MM.1S (cell line): ENCODE measurements around the gene ZYG11A.

ENCODE experiments used
- EZH2phosphoT487 ChIP-seq: fragments of 300-600 bp; sonication (generic); IDR thresholded peaks from 2 replicates; pipeline ENCODE4 v1.6.1; 2018; ENCODE audit warnings: antibody characterized with exemption, low read length
- TF ChIP-seq, protein P1 (sequence below): fragments of 300-600 bp; sonication (generic); IDR thresholded peaks from 2 replicates; pipeline ENCODE4 v1.5.1; 2016; ENCODE audit warnings: antibody characterized with exemption, low read length, mixed read lengths

DNA sequence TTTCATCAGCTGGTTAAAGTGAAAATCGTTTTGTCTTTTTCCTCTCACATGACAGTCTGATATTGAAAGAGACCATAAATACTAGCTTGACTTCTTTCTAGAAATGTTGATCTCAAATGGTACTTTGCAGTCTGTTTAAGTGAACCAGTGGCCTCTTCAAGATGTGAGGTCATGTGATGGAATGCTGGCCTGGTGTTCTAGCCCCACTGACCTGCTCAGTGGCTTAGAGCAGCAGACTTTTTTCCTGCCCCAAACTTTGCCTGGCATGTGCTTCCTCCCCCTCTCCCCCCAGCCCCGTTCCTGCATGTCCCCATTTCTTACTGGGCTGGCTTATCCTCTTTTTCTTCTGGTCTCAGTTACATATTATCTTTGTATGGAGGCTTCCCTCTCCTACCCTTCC, 34.3 kb downstream of the ZYG11A start:
- TF ChIP-seq, protein P1, sequence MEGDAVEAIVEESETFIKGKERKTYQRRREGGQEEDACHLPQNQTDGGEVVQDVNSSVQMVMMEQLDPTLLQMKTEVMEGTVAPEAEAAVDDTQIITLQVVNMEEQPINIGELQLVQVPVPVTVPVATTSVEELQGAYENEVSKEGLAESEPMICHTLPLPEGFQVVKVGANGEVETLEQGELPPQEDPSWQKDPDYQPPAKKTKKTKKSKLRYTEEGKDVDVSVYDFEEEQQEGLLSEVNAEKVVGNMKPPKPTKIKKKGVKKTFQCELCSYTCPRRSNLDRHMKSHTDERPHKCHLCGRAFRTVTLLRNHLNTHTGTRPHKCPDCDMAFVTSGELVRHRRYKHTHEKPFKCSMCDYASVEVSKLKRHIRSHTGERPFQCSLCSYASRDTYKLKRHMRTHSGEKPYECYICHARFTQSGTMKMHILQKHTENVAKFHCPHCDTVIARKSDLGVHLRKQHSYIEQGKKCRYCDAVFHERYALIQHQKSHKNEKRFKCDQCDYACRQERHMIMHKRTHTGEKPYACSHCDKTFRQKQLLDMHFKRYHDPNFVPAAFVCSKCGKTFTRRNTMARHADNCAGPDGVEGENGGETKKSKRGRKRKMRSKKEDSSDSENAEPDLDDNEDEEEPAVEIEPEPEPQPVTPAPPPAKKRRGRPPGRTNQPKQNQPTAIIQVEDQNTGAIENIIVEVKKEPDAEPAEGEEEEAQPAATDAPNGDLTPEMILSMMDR: no peak
- no peak for TF ChIP-seq EZH2phosphoT487
